Measurements from ENCODE around the gene CCDC33. TPM values are rescaled to one million over a fixed set of nuclear protein-coding genes. Genes with fewer than 3 reads are reported as not detected.

The CCDC33 gene
- total RNA-seq, 1 experiment from 2014 or later, result 0.77 TPM

- TF ChIP-seq CTCF (conservative IDR thresholded peaks at IDR 0.05; ENCODE audit: low read depth, low read length), result no peak
- no peak for TF ChIP-seq EZH2 (IDR thresholded peaks at IDR 0.05; ENCODE audit: low read length, unreplicated experiment)
- TF ChIP-seq EZH2phosphoT487 (IDR thresholded peaks at IDR 0.05; ENCODE audit: borderline replicate concordance, low read length), result no peak
- no peak overlapping the region for H3K4me3 ChIP-seq (ENCODE audit: low read length)
- no peaks in the 10 kb centered on the region for H4K20me1 ChIP-seq (ENCODE audit: low read length)
- ATAC-seq, result no peak
- H3F3A ChIP-seq (ENCODE audit: low read length, unreplicated experiment), result no peaks in the 10 kb centered on the region
- no peak overlapping the region for H3K27ac ChIP-seq (ENCODE audit: low read length)
- no peak overlapping the region for H3K4me2 ChIP-seq (ENCODE audit: low read length)
- no TSS peak for BruUV-seq (replicated peaks)
- H3K79me2 ChIP-seq (ENCODE audit: low read length), result no peaks in the 10 kb centered on the region
- CTCF ChIA-PET, result no interaction called here
- H3K9me2 ChIP-seq (replicated peaks; ENCODE audit: low read length), result no peaks in the 10 kb centered on the region
- H3K9ac ChIP-seq (ENCODE audit: low read length), result no peak overlapping the region
- no peaks in the 10 kb centered on the region for H3K9me3 ChIP-seq (ENCODE audit: low read length)
- POLR2A ChIA-PET (ENCODE audit: unreplicated experiment), result no interaction called here
- intact Hi-C loops (cut with micrococcal nuclease), result no loop called here
- no peak overlapping the region for H2AFZ ChIP-seq (ENCODE audit: low read length)
- H3K27me3 ChIP-seq (ENCODE audit: low read length), result peaks cover 44% of the 10 kb centered on the region
- DNase-seq, result no peak
- no peaks in the 10 kb centered on the region for H3K4me1 ChIP-seq (ENCODE audit: insufficient read depth, low read length)
- no peaks in the 10 kb centered on the region for H3K36me3 ChIP-seq (ENCODE audit: low read depth, low read length)
These were observed 23.9 kb downstream of the CCDC33 start for GRCh38 chr15:74259821-74260607.

- Histone ChIP-seq H3F3A (ENCODE audit: low read length, unreplicated experiment) (no peaks in the 10 kb centered on the region), H3K4me2 (ENCODE audit: low read length) (no peak overlapping the region), H3K4me3 (ENCODE audit: low read length) (no peak overlapping the region), H3K9me3 (ENCODE audit: low read length) (no peaks in the 10 kb centered on the region), H3K36me3 (ENCODE audit: low read depth, low read length) (no peaks in the 10 kb centered on the region), H3K27ac (ENCODE audit: low read length) (no peak overlapping the region), H3K79me2 (ENCODE audit: low read length) (no peaks in the 10 kb centered on the region), H3K4me1 (ENCODE audit: insufficient read depth, low read length) (no peaks in the 10 kb centered on the region), H3K27me3 (ENCODE audit: low read length) (peaks cover 43% of the 10 kb centered on the region), H3K9ac (ENCODE audit: low read length) (no peak overlapping the region), H2AFZ (ENCODE audit: low read length) (no peak overlapping the region), H4K20me1 (ENCODE audit: low read length) (no peaks in the 10 kb centered on the region), H3K9me2 (replicated peaks; ENCODE audit: low read length) (no peaks in the 10 kb centered on the region)
- ChIA-PET POLR2A (ENCODE audit: unreplicated experiment) (no interaction called here), CTCF (no interaction called here)
- BruUV-seq (replicated peaks), result no TSS peak
- ATAC-seq (no peak), DNase-seq (no peak)
- intact Hi-C loops (cut with micrococcal nuclease), result no loop called here
- TF ChIP-seq CTCF (conservative IDR thresholded peaks at IDR 0.05; ENCODE audit: low read depth, low read length) (no peak), EZH2phosphoT487 (IDR thresholded peaks at IDR 0.05; ENCODE audit: borderline replicate concordance, low read length) (no peak), EZH2 (IDR thresholded peaks at IDR 0.05; ENCODE audit: low read length, unreplicated experiment) (no peak)
These were observed 24.9 kb downstream of the CCDC33 start for GRCh38 chr15:74261041-74261440.

GRCh38 chr15:74261685-74262084 lies 25.6 kb downstream of the CCDC33 start:
- H3K4me3 ChIP-seq (ENCODE audit: low read length), result no peak overlapping the region
- ChIA-PET POLR2A (ENCODE audit: unreplicated experiment) (no interaction called here), CTCF (no interaction called here)
- no peaks in the 10 kb centered on the region for H3K36me3 ChIP-seq (ENCODE audit: low read depth, low read length)
- H3K4me1 ChIP-seq (ENCODE audit: insufficient read depth, low read length), result no peaks in the 10 kb centered on the region
- no peaks in the 10 kb centered on the region for H3K9me3 ChIP-seq (ENCODE audit: low read length)
- no peak for DNase-seq
- H3K9ac ChIP-seq (ENCODE audit: low read length), result no peak overlapping the region
- no TSS peak for BruUV-seq (replicated peaks)
- intact Hi-C loops (cut with micrococcal nuclease), result no loop called here
- H4K20me1 ChIP-seq (ENCODE audit: low read length), result no peaks in the 10 kb centered on the region
- TF ChIP-seq EZH2phosphoT487 (IDR thresholded peaks at IDR 0.05; ENCODE audit: borderline replicate concordance, low read length), result no peak
- TF ChIP-seq CTCF (conservative IDR thresholded peaks at IDR 0.05; ENCODE audit: low read depth, low read length), result no peak
- TF ChIP-seq EZH2 (IDR thresholded peaks at IDR 0.05; ENCODE audit: low read length, unreplicated experiment), result no peak
- H3F3A ChIP-seq (ENCODE audit: low read length, unreplicated experiment), result no peaks in the 10 kb centered on the region
- no peaks in the 10 kb centered on the region for H3K9me2 ChIP-seq (replicated peaks; ENCODE audit: low read length)
- no peak overlapping the region for H2AFZ ChIP-seq (ENCODE audit: low read length)
- H3K4me2 ChIP-seq (ENCODE audit: low read length), result no peak overlapping the region
- ATAC-seq, result no peak
- no peaks in the 10 kb centered on the region for H3K79me2 ChIP-seq (ENCODE audit: low read length)
- H3K27ac ChIP-seq (ENCODE audit: low read length), result no peak overlapping the region
- peaks cover 38% of the 10 kb centered on the region for H3K27me3 ChIP-seq (ENCODE audit: low read length)

Data from PC-3 (cell line).